Body of pancreas (tissue), 4 donors: Measurements from ENCODE around the gene IL22RA2. TPM values are rescaled to one million over a fixed set of nuclear protein-coding genes. Genes with fewer than 3 reads are reported as not detected.
A peak's percentile ranks its signal among the peaks of the same experiment; 100 is the strongest.

Experiments
- ATAC-seq: fragments of 150-250 bp; one replicate; pipeline ENCODE4 v1.9.1; 2016
- DNase-seq, 4 donors: peaks; one replicate each; pipeline ENCODE4 v3.0.0-alpha.2; 2019
- H3K27ac ChIP-seq, 4 donors: fragments of 200-600 bp; sonication (generic); 1 replicate in 3 of 4; 2 replicates in 1 of 4; pipeline versions ENCODE4 v1.5.1 to v1.6.1; 2016 to 2019; ENCODE audit warnings: mild to moderate bottlenecking in 1 of 4, mixed read lengths in 1 of 4, moderate library complexity in 1 of 4
- H3K27me3 ChIP-seq, 2 donors: fragments of 200-600 bp; sonication (generic); one replicate each; pipeline ENCODE4 v1.6.0; 2016; ENCODE audit warnings: mild to moderate bottlenecking in 1 of 2
- H3K36me3 ChIP-seq, 2 donors: fragments of 200-600 bp; sonication (generic); replicated peaks in 1 of 2; 2 replicates each; pipeline ENCODE4 v1.5.1; 2016; ENCODE audit warnings: low read depth in 2 of 2; ENCODE audit not compliant: insufficient read depth in 1 of 2
- H3K4me1 ChIP-seq: fragments of 200-600 bp; sonication (generic); one replicate; pipeline ENCODE4 v1.6.0; 2016
- H3K4me3 ChIP-seq, 2 donors: fragments of 200-600 bp; sonication (generic); 1 replicate in 1 of 2; 2 replicates in 1 of 2; pipeline ENCODE4 v1.5.1; 2016 to 2019
- H3K9me3 ChIP-seq, 3 donors: fragments of 200-600 bp; sonication (generic); 1 replicate in 2 of 3; 2 replicates in 1 of 3; pipeline ENCODE4 v1.5.1; 2016
- CTCF ChIP-seq, 7 experiments: fragments of 450-650 bp in 4 of 7; fragments of 200-600 bp in 3 of 7; sonication (generic) in 3 of 7; IDR thresholded peaks; one replicate each; pipeline ENCODE4 v1.5.1; 2016 to 2019; ENCODE audit warnings: antibody characterized with exemption in 7 of 7
- POLR2A ChIP-seq, 3 donors: fragments of 450-650 bp; IDR thresholded peaks; one replicate each; pipeline ENCODE4 v1.6.1; 2016; ENCODE audit warnings: antibody characterized with exemption in 3 of 3, mild to moderate bottlenecking in 2 of 3
- WGBS, 2 donors: methylation state at CpG; one replicate each; pipeline ENCODE4 v1.1.5; 2017; 5-methylcytosine and 5-hydroxymethylcytosine counted together
- intact Hi-C: fragments of 100-400 bp; cut with DNase I; formaldehyde crosslinking; loops from one replicate; pipeline ENCODE4 v1.15.1; 2023
- total RNA-seq, 2 donors: library from RNA; depleted of rRNA; stranded (reverse); fragments of >200 nt; gene quantifications; one replicate each; pipeline ENCODE4 v1.1.0, GENCODE V29; 2016

IL22RA2 gene
- not detected for total RNA-seq

- H3K9me3 ChIP-seq: no peaks in the 10 kb centered on the region
- no peak within 1 kb of the TSS for H3K4me3 ChIP-seq
- WGBS, 2 donors: 77 to 90% methylated on average over 4 of the region's 4 CpGs
- TF ChIP-seq CTCF (IDR thresholded peaks at IDR 0.05): no peak
- no peak for TF ChIP-seq POLR2A (IDR thresholded peaks at IDR 0.05)
- H3K36me3 ChIP-seq: no peaks in the 10 kb centered on the region
- H3K4me1 ChIP-seq: no peaks in the 10 kb centered on the region
- DNase-seq: no peak
- no peak within 1 kb of the TSS for H3K27ac ChIP-seq
- no peaks in the 10 kb centered on the region for H3K27me3 ChIP-seq
- intact Hi-C loops: no loop called here
- no peak for ATAC-seq
These were observed at the start of gene IL22RA2 for GRCh38 chr6:137173501-137173900. TSS of gene IL22RA2 (minus strand) at chr6:137173644. CDS start at chr6:137161749, 11,895 bp downstream.

GRCh38 chr6:137222381-137222780 lies 48.9 kb upstream of the IL22RA2 start:
- intact Hi-C loops: no loop called here
- Histone ChIP-seq H3K36me3 (no peaks in the 10 kb centered on the region), H3K4me1 (peaks cover 17% of the 10 kb centered on the region), H3K4me3 (no peak overlapping the region), H3K9me3 (no peaks in the 10 kb centered on the region), H3K27ac (peak overlapping the region in 2 of 4 donors; percentile 16 to 76), H3K27me3 (no peaks in the 10 kb centered on the region)
- DNase-seq: peak in 1 of 4 donors; percentile 43
- WGBS, 2 donors: 73 to 83% methylated on average over 3 of the region's 3 CpGs
- TF ChIP-seq CTCF (IDR thresholded peaks at IDR 0.05) (no peak), POLR2A (IDR thresholded peaks at IDR 0.05) (no peak)
- ATAC-seq: no peak

GRCh38 chr6:137219664-137220252 lies 46.3 kb upstream of the IL22RA2 start:
- Histone ChIP-seq H3K36me3 (no peaks in the 10 kb centered on the region), H3K9me3 (no peaks in the 10 kb centered on the region), H3K4me1 (peaks cover 39% of the 10 kb centered on the region), H3K4me3 (peak overlapping the region in 1 of 2 donors; percentile 57), H3K27me3 (no peaks in the 10 kb centered on the region), H3K27ac (peak overlapping the region; percentile 93 to 99 (median 97))
- no peak for ATAC-seq
- 29 to 38% methylated on average over 6 of the region's 6 CpGs for WGBS, 2 donors
- intact Hi-C loops: no loop called here
- TF ChIP-seq CTCF (IDR thresholded peaks at IDR 0.05): no peak
- no peak for DNase-seq

GRCh38 chr6:137218917-137219663 lies 45.6 kb upstream of the IL22RA2 start, which contains the start of gene IFNGR1:
TSS of gene IFNGR1 (minus strand) at chr6:137219385. CDS start at chr6:137219327, 58 bp downstream.
- Histone ChIP-seq H3K4me3 (peak within 1 kb of the TSS; percentile 57 to 64), H3K4me1 (peaks cover 46% of the 10 kb centered on the region), H3K36me3 (no peaks in the 10 kb centered on the region), H3K27ac (peak within 1 kb of the TSS; percentile 93 to 99 (median 97)), H3K9me3 (no peaks in the 10 kb centered on the region), H3K27me3 (no peaks in the 10 kb centered on the region)
- TF ChIP-seq CTCF (IDR thresholded peaks at IDR 0.05) (peak in 1 of 7 experiments; percentile 17), POLR2A (IDR thresholded peaks at IDR 0.05) (peak; percentile 91 to 98 (median 95))
- peak; percentile 97 to 98 (median 98) for DNase-seq
- peak; percentile 97 for ATAC-seq
- intact Hi-C loops: no loop called here
- 0% methylated on average over 14 to 64 of the region's 64 CpGs for WGBS, 2 donors
